ENCODE measurements around the gene SYVN1.
A peak's percentile ranks its signal among the peaks of the same experiment; 100 is the strongest.

SYVN1 gene

DNA sequence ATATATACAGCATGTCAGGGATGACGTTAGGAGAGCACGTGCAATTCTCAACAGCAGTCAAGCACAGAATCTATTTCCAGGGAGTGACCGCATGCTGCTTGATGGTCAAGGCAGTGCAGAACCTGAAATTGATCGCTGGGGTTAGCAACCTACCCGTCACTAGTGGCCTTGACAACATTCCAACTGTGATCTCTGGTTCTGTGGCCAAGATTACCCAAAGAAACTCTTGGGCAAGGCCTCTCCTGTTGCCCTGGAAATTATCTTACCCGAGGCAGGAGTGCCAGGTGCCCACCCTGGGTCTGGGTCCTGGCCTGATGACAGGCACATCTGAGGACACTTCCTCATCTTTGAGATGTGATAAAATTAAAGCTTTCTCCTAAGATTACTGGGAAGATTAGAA lies 20.5 kb downstream of the SYVN1 start:
- POLR2A ChIA-PET: interaction anchor here (0.6 kb wide), 1 partner anchor 285 kb away, joined by 3 read pairs; no protein-coding TSS in a partner anchor
- DNase-seq (ENCODE audit: low read depth, low spot score): no peak
- CTCF ChIA-PET: interaction anchor here (1.1 to 7.0 kb wide), 12 partner anchors 6 to 310 kb away, joined by 3 to 169 read pairs (median 4); partner anchors contain the start of genes ARL2, FAU, MRPL49 and VPS51
- TF ChIP-seq, protein P1, sequence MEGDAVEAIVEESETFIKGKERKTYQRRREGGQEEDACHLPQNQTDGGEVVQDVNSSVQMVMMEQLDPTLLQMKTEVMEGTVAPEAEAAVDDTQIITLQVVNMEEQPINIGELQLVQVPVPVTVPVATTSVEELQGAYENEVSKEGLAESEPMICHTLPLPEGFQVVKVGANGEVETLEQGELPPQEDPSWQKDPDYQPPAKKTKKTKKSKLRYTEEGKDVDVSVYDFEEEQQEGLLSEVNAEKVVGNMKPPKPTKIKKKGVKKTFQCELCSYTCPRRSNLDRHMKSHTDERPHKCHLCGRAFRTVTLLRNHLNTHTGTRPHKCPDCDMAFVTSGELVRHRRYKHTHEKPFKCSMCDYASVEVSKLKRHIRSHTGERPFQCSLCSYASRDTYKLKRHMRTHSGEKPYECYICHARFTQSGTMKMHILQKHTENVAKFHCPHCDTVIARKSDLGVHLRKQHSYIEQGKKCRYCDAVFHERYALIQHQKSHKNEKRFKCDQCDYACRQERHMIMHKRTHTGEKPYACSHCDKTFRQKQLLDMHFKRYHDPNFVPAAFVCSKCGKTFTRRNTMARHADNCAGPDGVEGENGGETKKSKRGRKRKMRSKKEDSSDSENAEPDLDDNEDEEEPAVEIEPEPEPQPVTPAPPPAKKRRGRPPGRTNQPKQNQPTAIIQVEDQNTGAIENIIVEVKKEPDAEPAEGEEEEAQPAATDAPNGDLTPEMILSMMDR (IDR thresholded peaks at IDR 0.05; ENCODE audit: insufficient read depth, low read length, missing control alignments): no peak
- no peak overlapping the region for H3K4me3 ChIP-seq (ENCODE audit: low read depth, low read length)

DNA sequence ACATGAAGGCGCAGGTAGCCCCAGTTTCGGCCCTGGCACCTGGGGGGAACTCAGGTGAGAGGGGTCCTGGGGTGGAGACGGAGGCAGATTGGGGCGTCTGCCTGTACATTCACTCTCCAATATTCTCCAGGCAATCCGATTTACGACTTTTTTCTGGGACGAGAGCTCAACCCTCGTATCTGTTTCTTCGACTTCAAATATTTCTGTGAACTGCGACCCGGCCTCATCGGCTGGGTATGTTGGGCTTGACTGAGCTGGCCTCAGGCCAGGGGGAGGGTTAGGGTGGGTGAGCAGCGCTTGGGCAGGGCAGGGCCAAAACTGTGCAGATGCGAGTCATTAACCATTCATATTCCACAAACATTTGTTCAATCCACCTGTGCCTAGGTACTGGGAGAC lies 21.0 kb downstream of the SYVN1 start:
- TF ChIP-seq, protein P1 (IDR thresholded peaks at IDR 0.05; ENCODE audit: insufficient read depth, low read length, missing control alignments): no peak
- ChIA-PET CTCF (interaction anchor here (0.7 to 7.0 kb wide), 19 partner anchors 7 to 310 kb away, joined by 3 to 169 read pairs (median 5); partner anchors contain the start of genes ARL2, BATF2, CDC42BPG and FAU), POLR2A (interaction anchor here (0.6 kb wide), 1 partner anchor 309 kb away, joined by 3 read pairs; the partner anchor contains the start of gene NEAT1)
- peak overlapping the region; percentile 54; the same call in 1 of the 2 replicates for H3K4me3 ChIP-seq (ENCODE audit: low read depth, low read length)
- no peak for DNase-seq (ENCODE audit: low read depth, low spot score)

DNA sequence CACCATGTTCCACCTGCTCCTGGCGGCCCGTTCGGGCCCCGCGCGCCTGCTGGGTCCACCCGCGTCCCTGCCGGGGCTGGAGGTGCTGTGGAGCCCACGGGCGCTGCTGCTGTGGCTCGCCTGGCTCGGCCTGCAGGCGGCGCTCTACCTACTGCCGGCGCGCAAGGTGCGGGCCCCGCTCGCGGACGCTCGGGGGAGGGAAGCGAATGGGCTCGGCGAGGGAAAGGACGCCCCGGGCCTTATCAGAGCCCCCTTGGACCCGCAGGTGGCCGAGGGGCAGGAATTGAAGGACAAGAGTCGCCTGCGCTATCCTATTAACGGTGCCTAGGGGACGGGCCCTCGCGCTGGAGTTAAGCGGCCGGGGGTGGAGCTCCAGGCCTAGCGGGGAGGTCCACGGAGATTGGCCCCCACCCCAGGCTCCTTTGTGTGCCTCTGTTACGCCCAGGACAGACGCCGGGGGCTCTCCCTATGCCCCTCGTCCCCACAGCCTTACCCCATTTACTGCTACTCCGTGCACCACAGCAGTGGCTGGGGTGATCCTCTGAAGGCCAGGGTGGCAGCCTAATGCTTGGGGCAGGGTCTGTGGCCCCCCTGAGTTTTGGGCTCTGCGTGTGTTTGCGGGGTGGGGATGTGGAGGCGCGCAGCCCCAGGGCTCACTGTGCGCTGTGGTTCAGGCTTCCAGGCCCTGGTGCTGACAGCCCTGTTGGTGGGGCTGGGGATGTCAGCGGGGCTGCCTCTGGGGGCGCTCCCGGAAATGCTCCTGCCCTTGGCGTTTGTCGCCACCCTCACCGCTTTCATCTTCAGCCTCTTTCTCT lies 21.6 kb downstream of the SYVN1 start:
- DNase-seq (ENCODE audit: low read depth, low spot score): no peak
- TF ChIP-seq, protein P1 (IDR thresholded peaks at IDR 0.05; ENCODE audit: insufficient read depth, low read length, missing control alignments): peak; percentile 88
- ChIA-PET POLR2A (interaction anchor here (0.6 to 1.1 kb wide), 3 partner anchors 9 to 310 kb away, joined by 3 to 4 read pairs (median 4); partner anchors contain the start of genes FAU, MRPL49, NEAT1 and SYVN1), CTCF (interaction anchor here (0.7 to 7.0 kb wide), 21 partner anchors 7 to 309 kb away, joined by 3 to 169 read pairs (median 5); partner anchors contain the start of genes ARL2, BATF2, CAPN1 and CDC42BPG)
- H3K4me3 ChIP-seq (ENCODE audit: low read depth, low read length): peak overlapping the region; percentile 54

DNA sequence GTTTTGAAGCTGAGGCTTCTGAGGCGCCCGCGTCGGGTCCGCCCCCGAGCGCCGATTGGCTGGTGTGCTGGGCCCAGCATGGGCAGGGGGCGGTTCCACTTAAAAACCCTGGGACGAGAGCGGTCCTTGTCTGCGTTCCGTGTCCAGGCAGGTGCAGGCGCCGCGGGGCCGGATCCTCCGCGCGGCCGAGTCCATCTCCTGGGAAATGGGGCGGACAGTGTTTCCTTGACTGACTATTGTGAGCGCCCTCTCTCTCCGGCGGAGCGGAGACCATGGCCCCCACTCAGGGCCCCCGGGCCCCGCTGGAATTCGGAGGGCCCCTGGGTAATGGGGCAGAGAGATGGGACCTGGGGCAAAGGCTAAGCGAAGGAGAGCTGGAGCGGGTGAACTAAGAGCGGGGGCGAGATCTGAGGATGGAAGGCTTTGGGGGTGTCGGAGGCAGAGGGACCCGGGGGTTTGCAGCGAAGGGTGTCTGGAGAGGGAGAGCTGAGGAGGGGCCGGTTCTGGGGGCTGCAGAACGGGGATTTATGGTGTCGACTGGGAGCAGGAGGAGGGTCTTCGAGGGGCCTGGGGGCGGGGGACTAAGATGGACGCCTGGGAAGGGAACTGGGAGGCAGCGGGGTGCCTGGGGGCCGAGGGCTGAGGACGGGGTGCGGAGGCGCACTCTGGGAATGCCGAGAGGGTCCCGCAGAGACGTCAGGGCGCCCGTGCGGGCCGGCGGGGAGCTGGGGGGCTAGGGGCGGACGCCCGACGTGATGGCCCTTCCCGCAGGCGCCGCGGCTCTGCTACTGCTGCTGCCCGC lies 22.4 kb downstream of the SYVN1 start, which contains the start of gene TM7SF2:
TSS of gene TM7SF2 (plus strand) at position 129 of the 802 bp plus-strand sequence. CDS start at position 273, 144 bp downstream.
- peak within 1 kb of the TSS; percentile 54 for H3K4me3 ChIP-seq (ENCODE audit: low read depth, low read length)
- ChIA-PET CTCF (interaction anchor here (0.8 to 7.0 kb wide), 20 partner anchors 8 to 268 kb away, joined by 3 to 169 read pairs (median 6); partner anchors contain the start of genes ARL2, BATF2, CAPN1 and CDC42BPG), POLR2A (interaction anchor here (0.6 to 1.3 kb wide), 7 partner anchors 10 to 23 kb away, joined by 3 to 5 read pairs (median 4); partner anchors contain the start of genes FAU, MRPL49 and SYVN1)
- TF ChIP-seq, protein P1 (IDR thresholded peaks at IDR 0.05; ENCODE audit: insufficient read depth, low read length, missing control alignments): no peak
- no peak for DNase-seq (ENCODE audit: low read depth, low spot score)

DNA sequence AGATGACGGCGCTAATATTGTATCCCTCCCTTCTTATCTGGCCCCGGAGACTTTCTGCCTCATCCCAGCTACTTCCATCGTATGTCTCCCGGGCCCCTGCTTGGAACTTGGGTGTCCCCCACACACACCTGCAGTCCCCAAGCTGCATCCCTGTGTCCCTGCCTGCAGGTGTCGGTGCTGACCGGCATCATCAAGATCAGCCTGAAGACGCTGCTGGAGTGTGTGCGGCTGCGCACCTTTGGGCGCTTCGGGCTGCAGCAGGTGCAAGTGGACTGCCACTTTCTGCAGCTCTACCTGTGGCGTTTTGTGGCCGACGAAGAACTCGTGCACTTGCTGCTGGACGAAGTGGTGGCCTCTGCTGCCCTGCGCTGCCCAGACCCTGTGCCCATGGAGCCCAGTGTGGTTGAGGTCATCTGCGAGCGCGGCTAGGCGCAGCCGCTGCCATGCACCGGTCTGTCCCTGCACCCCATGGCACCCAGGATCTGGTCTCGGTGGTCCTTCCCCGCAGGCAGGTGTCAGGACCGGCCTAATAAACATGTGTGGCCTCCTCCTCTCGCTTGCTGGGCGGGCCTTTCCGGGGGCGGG lies 23.1 kb downstream of the SYVN1 start:
- H3K4me3 ChIP-seq (ENCODE audit: low read depth, low read length): no peak overlapping the region
- TF ChIP-seq, protein P1 (IDR thresholded peaks at IDR 0.05; ENCODE audit: insufficient read depth, low read length, missing control alignments): no peak
- ChIA-PET CTCF (interaction anchor here (0.9 to 7.0 kb wide), 27 partner anchors 8 to 268 kb away, joined by 3 to 169 read pairs (median 5); partner anchors contain the start of genes ARL2, BATF2, CAPN1 and CDC42BPG), POLR2A (interaction anchor here (0.6 to 1.3 kb wide), 5 partner anchors 10 to 18 kb away, joined by 3 to 5 read pairs (median 5); partner anchors contain the start of gene FAU)
- no peak for DNase-seq (ENCODE audit: low read depth, low spot score)
